ENCODE measurements around the gene TUBB1. TPM values are rescaled to one million over a fixed set of nuclear protein-coding genes. Genes with fewer than 3 reads are reported as not detected.
"Not testable (repeated sequence)": the region's sequence is repeated elsewhere in the genome, so short reads cannot be mapped to it uniquely, and the experiment has no call there.

Gene TUBB1
- total and polyA plus RNA-seq, 2 experiments from 2014 or later, result 0.03 TPM; not detected in 1

DNA sequence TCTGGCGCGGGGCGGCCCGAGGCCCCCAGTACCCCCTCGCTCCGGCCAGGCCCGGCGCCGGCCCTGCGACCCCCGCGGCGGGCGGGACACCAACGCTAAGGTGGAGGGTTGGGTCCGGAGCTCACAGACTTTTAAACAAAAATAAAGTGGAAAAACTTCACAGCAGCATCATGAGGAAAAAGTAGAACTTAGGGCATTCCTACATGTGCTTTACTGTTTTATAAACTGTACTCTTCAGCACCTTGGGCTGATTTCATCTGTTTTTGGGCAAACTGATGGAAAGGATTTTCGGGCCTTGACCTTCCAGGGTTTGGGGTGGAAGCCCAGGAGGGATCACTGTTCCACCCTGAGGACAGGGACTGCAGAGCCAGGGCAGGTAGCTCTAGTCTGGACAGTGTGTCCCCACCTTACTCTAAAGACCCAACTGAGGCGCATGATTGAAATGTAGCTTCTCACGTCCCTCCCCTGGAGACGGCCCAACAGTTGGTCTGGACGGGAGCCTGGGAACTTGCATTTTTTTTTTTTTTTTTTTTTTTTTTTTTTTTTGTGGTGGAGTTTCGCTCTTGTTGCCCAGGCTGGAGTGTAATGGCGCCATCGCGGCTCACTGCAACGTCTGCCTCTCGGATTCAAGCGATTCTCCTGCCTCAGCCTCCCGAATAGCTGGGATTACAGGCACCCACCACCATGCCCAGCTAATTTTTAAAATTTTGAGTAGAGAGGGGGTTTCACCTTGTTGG lies 37.4 kb upstream of the TUBB1 start:
- Histone ChIP-seq H3K27ac (peak overlapping the region; percentile 87), H3K27me3 (no peaks in the 10 kb centered on the region), H3K9me3 (ENCODE audit: low read depth) (no peaks in the 10 kb centered on the region), H3K4me3 (peak overlapping the region; percentile 92), H3K36me3 (peaks cover 2% of the 10 kb centered on the region), H3K4me1 (ENCODE audit: low read depth) (peaks cover 8% of the 10 kb centered on the region)
- TF ChIP-seq, protein P1, sequence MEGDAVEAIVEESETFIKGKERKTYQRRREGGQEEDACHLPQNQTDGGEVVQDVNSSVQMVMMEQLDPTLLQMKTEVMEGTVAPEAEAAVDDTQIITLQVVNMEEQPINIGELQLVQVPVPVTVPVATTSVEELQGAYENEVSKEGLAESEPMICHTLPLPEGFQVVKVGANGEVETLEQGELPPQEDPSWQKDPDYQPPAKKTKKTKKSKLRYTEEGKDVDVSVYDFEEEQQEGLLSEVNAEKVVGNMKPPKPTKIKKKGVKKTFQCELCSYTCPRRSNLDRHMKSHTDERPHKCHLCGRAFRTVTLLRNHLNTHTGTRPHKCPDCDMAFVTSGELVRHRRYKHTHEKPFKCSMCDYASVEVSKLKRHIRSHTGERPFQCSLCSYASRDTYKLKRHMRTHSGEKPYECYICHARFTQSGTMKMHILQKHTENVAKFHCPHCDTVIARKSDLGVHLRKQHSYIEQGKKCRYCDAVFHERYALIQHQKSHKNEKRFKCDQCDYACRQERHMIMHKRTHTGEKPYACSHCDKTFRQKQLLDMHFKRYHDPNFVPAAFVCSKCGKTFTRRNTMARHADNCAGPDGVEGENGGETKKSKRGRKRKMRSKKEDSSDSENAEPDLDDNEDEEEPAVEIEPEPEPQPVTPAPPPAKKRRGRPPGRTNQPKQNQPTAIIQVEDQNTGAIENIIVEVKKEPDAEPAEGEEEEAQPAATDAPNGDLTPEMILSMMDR (IDR thresholded peaks at IDR 0.05; ENCODE audit: low read depth, low read length), result no peak
- DNase-seq (ENCODE audit: low read depth in 1 of 2, low spot score in 1 of 2), result no peak

DNA sequence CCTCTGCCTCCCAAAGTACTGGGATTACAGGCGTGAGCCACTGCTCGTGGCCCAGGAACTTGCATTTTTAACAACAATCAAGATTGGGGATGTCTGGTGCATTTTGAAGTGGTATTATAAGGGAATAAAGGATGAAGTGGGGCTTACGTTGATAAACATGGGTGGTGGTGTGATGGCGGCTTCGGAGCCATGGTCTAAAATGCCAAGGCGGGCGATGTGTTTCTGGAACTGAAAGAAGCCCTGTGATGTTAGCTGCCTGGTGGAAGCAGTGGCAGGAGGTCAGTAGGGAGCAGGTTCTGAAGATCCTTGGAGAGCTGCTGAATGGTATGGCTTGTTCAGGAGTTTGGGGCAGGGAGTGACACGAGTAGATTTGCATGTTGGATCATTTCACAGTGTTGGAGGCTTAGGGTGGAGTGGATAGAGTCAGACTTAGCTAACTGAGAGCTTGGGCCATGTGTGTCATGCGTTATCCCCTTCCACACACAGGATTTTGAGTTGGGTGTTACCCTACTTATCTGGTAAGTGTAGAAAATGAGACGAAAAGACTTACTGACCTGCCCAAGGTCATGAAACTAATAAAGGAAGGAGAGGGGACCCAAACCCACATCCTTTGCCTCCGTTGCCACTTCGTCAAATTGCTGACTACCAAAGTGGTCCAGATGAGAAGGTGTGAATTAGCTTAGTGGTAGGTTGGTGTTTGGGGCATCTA lies 36.7 kb upstream of the TUBB1 start:
- H3K36me3 ChIP-seq, result peaks cover 10% of the 10 kb centered on the region
- TF ChIP-seq, protein P1 (IDR thresholded peaks at IDR 0.05; ENCODE audit: low read depth, low read length), result no peak
- no peaks in the 10 kb centered on the region for H3K27me3 ChIP-seq
- DNase-seq (ENCODE audit: low read depth in 1 of 2, low spot score in 1 of 2), result no peak
- H3K4me3 ChIP-seq, result peak overlapping the region; percentile 92
- H3K27ac ChIP-seq, result peak overlapping the region; percentile 34
- H3K4me1 ChIP-seq (ENCODE audit: low read depth), result peaks cover 8% of the 10 kb centered on the region
- H3K9me3 ChIP-seq (ENCODE audit: low read depth), result no peaks in the 10 kb centered on the region

DNA sequence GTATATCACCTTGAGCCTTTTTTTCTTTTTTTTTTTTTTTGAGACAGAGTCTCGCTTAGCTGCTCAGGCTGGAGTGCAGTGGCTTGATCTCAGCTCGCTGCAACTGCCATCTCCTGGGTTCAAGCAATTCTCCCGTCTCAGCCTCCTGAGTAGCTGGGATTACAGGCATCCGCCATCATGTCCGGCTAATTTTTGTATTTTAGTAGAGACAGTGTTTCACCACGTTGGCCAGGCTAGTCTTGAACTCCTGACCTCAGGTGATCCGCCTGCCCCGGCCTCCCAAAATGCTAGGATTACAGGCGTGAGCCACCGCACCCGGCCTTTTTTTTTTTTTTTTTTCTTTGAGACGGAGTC lies 36.1 kb upstream of the TUBB1 start:
- H3K4me1 ChIP-seq (ENCODE audit: low read depth); H3K27me3 ChIP-seq; H3K9me3 ChIP-seq (ENCODE audit: low read depth); H3K27ac ChIP-seq; H3K4me3 ChIP-seq; DNase-seq (ENCODE audit: low read depth in 1 of 2, low spot score in 1 of 2): not testable (repeated sequence)
- H3K36me3 ChIP-seq, result peaks cover 15% of the 10 kb centered on the region

DNA sequence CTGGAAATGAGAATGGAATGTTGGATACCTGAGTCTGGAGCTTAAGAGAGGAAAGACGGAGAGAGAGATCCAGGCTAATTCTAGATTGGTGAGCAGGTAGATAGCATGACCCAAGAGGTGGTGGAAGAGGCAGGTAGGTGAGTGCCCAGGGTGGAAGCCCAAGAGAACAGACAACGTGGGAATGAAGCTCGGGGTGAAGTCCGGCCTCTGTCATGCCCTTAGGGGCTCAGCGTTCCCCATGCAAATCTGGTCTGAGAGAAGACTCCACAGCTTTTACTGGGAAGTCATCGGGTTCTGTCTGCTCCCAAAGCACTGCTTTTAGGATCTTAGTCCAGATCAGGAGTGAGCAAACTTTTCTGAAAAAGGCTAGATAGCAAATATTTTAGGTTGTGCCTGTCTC lies 34.5 kb upstream of the TUBB1 start:
- peaks cover 8% of the 10 kb centered on the region for H3K4me1 ChIP-seq (ENCODE audit: low read depth)
- DNase-seq (ENCODE audit: low read depth in 1 of 2, low spot score in 1 of 2), result no peak
- no peaks in the 10 kb centered on the region for H3K9me3 ChIP-seq (ENCODE audit: low read depth)
- H3K27ac ChIP-seq, result peak overlapping the region; percentile 54
- H3K27me3 ChIP-seq, result no peaks in the 10 kb centered on the region
- TF ChIP-seq, protein P1 (IDR thresholded peaks at IDR 0.05; ENCODE audit: low read depth, low read length), result no peak
- no peak overlapping the region for H3K4me3 ChIP-seq
- peaks cover 31% of the 10 kb centered on the region for H3K36me3 ChIP-seq

DNA sequence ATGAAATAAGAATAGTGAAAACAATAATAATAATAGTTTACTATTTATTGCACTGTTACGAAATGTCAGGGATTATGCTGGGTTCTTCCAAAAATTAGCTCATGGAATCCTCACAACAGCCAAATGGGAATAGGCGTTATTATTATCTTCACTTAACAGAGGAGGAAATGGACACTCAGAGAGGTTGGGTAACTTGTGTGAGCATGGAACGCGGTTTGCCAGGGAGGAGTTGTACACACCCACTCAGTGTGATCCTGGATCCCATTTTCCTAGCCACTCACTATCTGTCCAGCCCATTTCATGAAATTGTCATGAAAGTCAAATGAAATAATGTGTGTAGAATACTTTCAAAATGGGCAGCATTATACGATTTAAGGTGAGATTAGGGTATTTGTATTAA lies 33.6 kb upstream of the TUBB1 start:
- H3K4me3 ChIP-seq, result no peak overlapping the region
- H3K4me1 ChIP-seq (ENCODE audit: low read depth), result peaks cover 8% of the 10 kb centered on the region
- H3K9me3 ChIP-seq (ENCODE audit: low read depth), result no peaks in the 10 kb centered on the region
- peak in 1 of 2 donors; percentile 61 for DNase-seq (ENCODE audit: low read depth in 1 of 2, low spot score in 1 of 2)
- no peaks in the 10 kb centered on the region for H3K27me3 ChIP-seq
- H3K27ac ChIP-seq, result no peak overlapping the region
- peaks cover 40% of the 10 kb centered on the region for H3K36me3 ChIP-seq
- TF ChIP-seq, protein P1 (IDR thresholded peaks at IDR 0.05; ENCODE audit: low read depth, low read length), result no peak
